NCI-H2081 (cell line): Measurements from ENCODE around the gene SFTPA1.
"Not testable (repeated sequence)": the region's sequence is repeated elsewhere in the genome, so short reads cannot be mapped to it uniquely, and the experiment has no call there.

Experiments
- DNase-seq, 2 experiments: peaks; one replicate each; lab custom pipeline; 2025; lab: John Stamatoyannopoulos, UW

SFTPA1 gene

GRCh38 chr10:79610601-79611191, at the start of gene SFTPA1:
SFTPA1 (plus strand) TSS chr10:79610939; CDS start chr10:79611826, 887 bp downstream.
- DNase-seq: no peak

GRCh38 chr10:79561257-79561656, 49.5 kb upstream of the SFTPA1 start:
- DNase-seq: no peak

GRCh38 chr10:79562135-79562756, 48.5 kb upstream of the SFTPA1 start:
- DNase-seq: peak; percentile 28 to 41

GRCh38 chr10:79563426-79563825, 47.3 kb upstream of the SFTPA1 start:
- DNase-seq: no peak

- DNase-seq: not testable (repeated sequence)
Measured at GRCh38 chr10:79570624-79571023, 40.1 kb upstream of the SFTPA1 start.

GRCh38 chr10:79579361-79579760, 31.4 kb upstream of the SFTPA1 start:
- no peak for DNase-seq

GRCh38 chr10:79581044-79581443, 29.7 kb upstream of the SFTPA1 start:
- DNase-seq: no peak

GRCh38 chr10:79582096-79582495, 28.6 kb upstream of the SFTPA1 start:
- no peak for DNase-seq

- DNase-seq: not testable (repeated sequence)
Measured at GRCh38 chr10:79582954-79583353, 27.8 kb upstream of the SFTPA1 start.

- DNase-seq: no peak
Measured at GRCh38 chr10:79583488-79584024, 27.2 kb upstream of the SFTPA1 start.

GRCh38 chr10:79585870-79586527, 24.7 kb upstream of the SFTPA1 start:
- DNase-seq: no peak

- no peak for DNase-seq
Measured at GRCh38 chr10:79586933-79587332, 23.8 kb upstream of the SFTPA1 start.

- no peak for DNase-seq
Measured at GRCh38 chr10:79588800-79589199, 21.9 kb upstream of the SFTPA1 start.

- no peak for DNase-seq
Measured at GRCh38 chr10:79593377-79593776, 17.4 kb upstream of the SFTPA1 start.

- not testable (repeated sequence) for DNase-seq
Measured at GRCh38 chr10:79594565-79594964, 16.2 kb upstream of the SFTPA1 start.

GRCh38 chr10:79595510-79595909, 15.2 kb upstream of the SFTPA1 start:
- DNase-seq: no peak

GRCh38 chr10:79599644-79600043, 11.1 kb upstream of the SFTPA1 start:
- not testable (repeated sequence) for DNase-seq

GRCh38 chr10:79601939-79602338, 8.8 kb upstream of the SFTPA1 start:
- DNase-seq: no peak

GRCh38 chr10:79602953-79603352, 7.8 kb upstream of the SFTPA1 start:
- no peak for DNase-seq

GRCh38 chr10:79604294-79604693, 6.4 kb upstream of the SFTPA1 start:
- no peak for DNase-seq

GRCh38 chr10:79605308-79605707, 5.4 kb upstream of the SFTPA1 start:
- no peak for DNase-seq

- peak in 1 of 2 experiments; percentile 17 for DNase-seq
Measured at GRCh38 chr10:79608505-79609375, 2.0 kb upstream of the SFTPA1 start.
